Body of pancreas (tissue), 4 donors: ENCODE data around the gene SLC39A3.

Experiments used
- POLR2A ChIP-seq, 3 donors: fragments of 450-650 bp; IDR thresholded peaks; one replicate each; pipeline ENCODE4 v1.6.1; 2016; ENCODE audit warnings: antibody characterized with exemption in 3 of 3, mild to moderate bottlenecking in 2 of 3
- TF ChIP-seq, protein P1 (sequence below), 7 experiments: fragments of 450-650 bp in 4 of 7; fragments of 200-600 bp in 3 of 7; sonication (generic) in 3 of 7; IDR thresholded peaks; one replicate each; pipeline ENCODE4 v1.5.1; 2016 to 2019; ENCODE audit warnings: antibody characterized with exemption in 7 of 7

GRCh38 chr19:2734589-2735288 lies 5.1 kb downstream of the SLC39A3 start:
- TF ChIP-seq POLR2A (IDR thresholded peaks at IDR 0.05): no peak
- TF ChIP-seq, protein P1, sequence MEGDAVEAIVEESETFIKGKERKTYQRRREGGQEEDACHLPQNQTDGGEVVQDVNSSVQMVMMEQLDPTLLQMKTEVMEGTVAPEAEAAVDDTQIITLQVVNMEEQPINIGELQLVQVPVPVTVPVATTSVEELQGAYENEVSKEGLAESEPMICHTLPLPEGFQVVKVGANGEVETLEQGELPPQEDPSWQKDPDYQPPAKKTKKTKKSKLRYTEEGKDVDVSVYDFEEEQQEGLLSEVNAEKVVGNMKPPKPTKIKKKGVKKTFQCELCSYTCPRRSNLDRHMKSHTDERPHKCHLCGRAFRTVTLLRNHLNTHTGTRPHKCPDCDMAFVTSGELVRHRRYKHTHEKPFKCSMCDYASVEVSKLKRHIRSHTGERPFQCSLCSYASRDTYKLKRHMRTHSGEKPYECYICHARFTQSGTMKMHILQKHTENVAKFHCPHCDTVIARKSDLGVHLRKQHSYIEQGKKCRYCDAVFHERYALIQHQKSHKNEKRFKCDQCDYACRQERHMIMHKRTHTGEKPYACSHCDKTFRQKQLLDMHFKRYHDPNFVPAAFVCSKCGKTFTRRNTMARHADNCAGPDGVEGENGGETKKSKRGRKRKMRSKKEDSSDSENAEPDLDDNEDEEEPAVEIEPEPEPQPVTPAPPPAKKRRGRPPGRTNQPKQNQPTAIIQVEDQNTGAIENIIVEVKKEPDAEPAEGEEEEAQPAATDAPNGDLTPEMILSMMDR (IDR thresholded peaks at IDR 0.05): no peak
